IPS DF 6.9 (cell line): ENCODE data around the gene C19orf81.
"Not testable (repeated sequence)": the region's sequence is repeated elsewhere in the genome, so short reads cannot be mapped to it uniquely, and the experiment has no call there.

Experiments used
- DNase-seq: peaks from one replicate; pipeline ENCODE4 v3.0.0-alpha.2; 2013; ENCODE audit warnings: low read depth, low spot score
- H3K27ac ChIP-seq: one replicate; pipeline ENCODE4 v1.5.1; 2013; ENCODE audit warnings: low read length, control low read depth
- H3K27me3 ChIP-seq: 2 replicates; pipeline ENCODE4 v1.6.1; 2013; ENCODE audit warnings: mild to moderate bottlenecking, low read length; ENCODE audit not compliant: control insufficient read depth, insufficient read depth
- H3K36me3 ChIP-seq: 2 replicates; pipeline ENCODE4 v1.6.1; 2013; ENCODE audit warnings: low read length; ENCODE audit not compliant: control insufficient read depth, insufficient read depth
- H3K4me1 ChIP-seq: 2 replicates; pipeline ENCODE4 v1.6.1; 2013; ENCODE audit warnings: low read length; ENCODE audit not compliant: control insufficient read depth, insufficient read depth
- H3K4me3 ChIP-seq: 2 replicates; pipeline ENCODE4 v1.5.1; 2013; ENCODE audit warnings: mild to moderate bottlenecking, low read length
- H3K9me3 ChIP-seq: 2 replicates; pipeline ENCODE4 v1.6.1; 2013; ENCODE audit warnings: low read length, inconsistent platforms; ENCODE audit not compliant: control insufficient read depth, insufficient read depth
- WGBS: extraction: QIAGEN DNeasy Blood & Tissue Kit; methylation state at CpG from one replicate; pipeline ENCODE4 v1.1.7; 2013; ENCODE audit warnings: mixed read lengths, missing lambda C conversion rate; ENCODE audit not compliant: insufficient read length, insufficient coverage; 5-methylcytosine and 5-hydroxymethylcytosine counted together

C19orf81 gene

GRCh38 chr19:50612504-50613404, 36.5 kb upstream of the C19orf81 start:
- H3K27ac ChIP-seq, H3K4me1 ChIP-seq, H3K27me3 ChIP-seq, DNase-seq, H3K4me3 ChIP-seq, H3K9me3 ChIP-seq, H3K36me3 ChIP-seq: not testable (repeated sequence)
- WGBS: no CpG with 5 or more reads among the region's 11 CpGs

DNA sequence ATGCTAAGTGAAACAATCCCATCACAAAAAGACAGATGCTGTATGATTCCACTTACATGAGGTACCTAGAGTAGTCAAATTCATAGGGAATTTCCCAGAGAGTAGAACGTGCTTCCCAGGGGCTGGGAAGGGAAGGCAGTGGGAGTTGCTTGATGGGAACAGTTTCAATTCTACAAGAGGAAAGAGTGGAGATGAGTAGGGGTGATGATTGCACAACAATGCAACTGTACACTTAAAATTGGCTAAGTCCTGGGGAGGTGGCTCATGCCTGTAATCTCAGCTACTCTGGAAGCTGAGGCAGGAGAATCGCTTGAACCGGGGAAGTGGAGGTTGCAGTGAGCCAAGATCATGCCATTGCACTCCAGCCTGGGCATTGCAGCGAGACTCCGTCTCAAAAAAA, 30.9 kb upstream of the C19orf81 start:
- not testable (repeated sequence) for H3K27me3 ChIP-seq, H3K4me1 ChIP-seq, H3K9me3 ChIP-seq, H3K36me3 ChIP-seq, DNase-seq, H3K27ac ChIP-seq, H3K4me3 ChIP-seq
- no CpG with 5 or more reads among the region's 5 CpGs for whole genome bisulfite sequencing

DNA sequence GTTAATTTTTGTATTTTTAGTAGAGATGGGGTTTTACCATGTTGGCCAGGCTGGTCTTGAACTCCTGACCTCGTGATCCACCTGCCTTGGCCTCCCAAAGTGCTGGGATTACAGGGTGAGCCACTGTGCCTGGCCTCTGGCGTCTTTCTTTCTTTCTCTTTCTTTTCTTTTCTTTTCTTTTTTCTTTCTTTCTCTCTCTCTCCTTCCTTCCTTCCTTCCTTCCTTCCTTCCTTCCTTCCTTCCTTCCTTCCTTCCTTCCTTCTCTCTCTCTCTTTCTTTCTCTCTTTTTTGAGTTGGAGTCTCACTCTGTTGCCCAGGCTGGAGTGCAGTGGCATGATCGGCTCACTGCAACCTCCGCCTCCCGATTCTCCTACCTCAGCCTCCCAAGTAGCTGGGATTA, 30.1 kb upstream of the C19orf81 start:
- H3K36me3 ChIP-seq, H3K4me3 ChIP-seq, H3K27ac ChIP-seq, H3K4me1 ChIP-seq, H3K27me3 ChIP-seq, H3K9me3 ChIP-seq, DNase-seq: not testable (repeated sequence)
- WGBS: no CpG with 5 or more reads among the region's 5 CpGs

DNA sequence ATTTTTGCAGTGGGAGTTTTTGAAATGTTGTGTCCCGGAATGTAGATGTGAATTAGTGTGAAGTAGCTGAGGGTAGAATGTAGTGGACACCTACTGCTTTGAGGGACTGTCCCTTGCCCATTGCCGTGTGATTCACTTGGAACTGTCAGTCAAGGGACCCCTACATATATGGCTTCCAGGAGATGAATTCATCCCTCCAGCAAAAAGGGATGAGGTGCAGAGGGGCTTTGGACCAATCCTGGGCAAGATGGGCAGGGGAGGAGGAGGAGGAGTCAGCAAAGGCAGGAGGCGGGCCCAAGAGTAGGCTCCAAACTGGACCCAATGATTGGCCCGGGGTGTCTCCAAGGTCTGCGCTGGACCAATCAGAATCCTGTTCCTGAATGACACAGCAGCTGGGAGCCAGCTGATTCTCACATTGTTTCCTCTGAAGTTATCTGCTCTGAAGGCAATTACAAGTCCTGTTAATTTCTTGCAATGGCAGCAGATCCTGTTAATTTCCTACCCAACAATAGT, 28.8 kb upstream of the C19orf81 start:
- not testable (repeated sequence) for H3K9me3 ChIP-seq

GRCh38 chr19:50624949-50625600, 24.2 kb upstream of the C19orf81 start:
- DNase-seq: no peak
- H3K4me1 ChIP-seq: no peaks in the 10 kb centered on the region
- H3K9me3 ChIP-seq: peaks cover 11% of the 10 kb centered on the region
- WGBS: no CpG with 5 or more reads among the region's 44 CpGs
- H3K36me3 ChIP-seq: no peaks in the 10 kb centered on the region
- no peaks in the 10 kb centered on the region for H3K27me3 ChIP-seq
- H3K27ac ChIP-seq: no peak overlapping the region
- no peak overlapping the region for H3K4me3 ChIP-seq

More for the DNA sequence above, 28.8 kb upstream of the C19orf81 start:
- WGBS: no CpG with 5 or more reads among the region's 5 CpGs
- not testable (repeated sequence) for H3K36me3 ChIP-seq, DNase-seq, H3K27me3 ChIP-seq, H3K4me3 ChIP-seq, H3K4me1 ChIP-seq, H3K27ac ChIP-seq

GRCh38 chr19:50626011-50626410, 23.2 kb upstream of the C19orf81 start:
- H3K27me3 ChIP-seq: no peaks in the 10 kb centered on the region
- H3K4me1 ChIP-seq: no peaks in the 10 kb centered on the region
- no CpG with 5 or more reads among the region's 4 CpGs for WGBS
- H3K36me3 ChIP-seq: no peaks in the 10 kb centered on the region
- no peak overlapping the region for H3K4me3 ChIP-seq
- DNase-seq: no peak
- no peak overlapping the region for H3K27ac ChIP-seq
- H3K9me3 ChIP-seq: peaks cover 11% of the 10 kb centered on the region

GRCh38 chr19:50626795-50627194, 22.4 kb upstream of the C19orf81 start:
- H3K4me3 ChIP-seq: no peak overlapping the region
- no CpG with 5 or more reads among the region's 4 CpGs for WGBS

GRCh38 chr19:50628146-50628545, 21.1 kb upstream of the C19orf81 start:
- no peak overlapping the region for H3K27ac ChIP-seq
- WGBS: no CpG with 5 or more reads among the region's 5 CpGs
- no peaks in the 10 kb centered on the region for H3K27me3 ChIP-seq
- DNase-seq: no peak
- H3K36me3 ChIP-seq: no peaks in the 10 kb centered on the region
- no peaks in the 10 kb centered on the region for H3K4me1 ChIP-seq
- peaks cover 20% of the 10 kb centered on the region for H3K9me3 ChIP-seq
- no peak overlapping the region for H3K4me3 ChIP-seq

More at GRCh38 chr19:50626795-50627194, 22.4 kb upstream of the C19orf81 start:
- no peak overlapping the region for H3K27ac ChIP-seq
- DNase-seq: no peak
- H3K36me3 ChIP-seq: no peaks in the 10 kb centered on the region
- peaks cover 15% of the 10 kb centered on the region for H3K9me3 ChIP-seq
- H3K4me1 ChIP-seq: no peaks in the 10 kb centered on the region
- no peaks in the 10 kb centered on the region for H3K27me3 ChIP-seq

DNA sequence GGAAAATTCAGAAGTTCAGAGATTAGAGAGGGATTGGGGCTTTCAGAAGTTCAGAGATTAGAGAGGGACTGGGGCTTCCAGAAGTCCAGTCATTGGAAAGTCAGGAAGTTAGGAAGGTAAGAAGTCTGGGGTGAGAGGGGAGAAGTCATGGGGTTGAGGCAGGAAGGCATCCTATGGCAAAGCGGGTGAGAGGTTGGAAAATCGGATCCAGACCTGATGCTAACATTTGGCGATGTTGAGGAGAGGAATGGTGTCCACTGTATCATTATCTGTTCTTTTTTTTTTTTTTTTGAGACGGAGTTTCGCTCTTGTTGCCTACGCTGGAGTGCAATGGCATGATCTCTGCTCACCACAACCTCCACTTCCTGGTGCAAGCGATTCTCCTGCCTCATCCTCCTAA, 20.7 kb upstream of the C19orf81 start:
- Histone ChIP-seq H3K36me3 (no peaks in the 10 kb centered on the region), H3K4me1 (no peaks in the 10 kb centered on the region), H3K4me3 (no peak overlapping the region), H3K27me3 (no peaks in the 10 kb centered on the region), H3K27ac (no peak overlapping the region), H3K9me3 (peaks cover 20% of the 10 kb centered on the region)
- DNase-seq: no peak
- WGBS: no CpG with 5 or more reads among the region's 7 CpGs

DNA sequence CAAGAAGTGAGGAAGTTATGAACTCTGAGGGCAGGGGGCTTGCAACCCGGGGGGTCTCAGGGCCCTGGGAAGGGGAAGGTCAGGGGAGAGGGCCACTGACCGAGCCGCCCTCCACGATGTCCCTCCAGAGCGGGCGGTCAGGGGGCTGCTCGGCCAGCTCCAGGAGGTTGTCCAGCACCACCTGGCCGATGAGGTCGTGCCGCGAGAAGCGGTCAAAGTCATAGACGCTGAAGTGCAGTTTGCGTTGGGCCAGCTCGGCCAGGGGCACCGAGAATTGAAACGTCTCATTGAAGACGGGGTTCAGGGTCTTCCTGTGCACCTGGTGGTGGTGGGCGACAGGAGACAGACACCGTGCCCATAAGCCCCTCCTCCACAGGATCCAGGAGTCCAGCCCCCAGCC, 20.1 kb upstream of the C19orf81 start:
- Histone ChIP-seq H3K9me3 (peaks cover 21% of the 10 kb centered on the region), H3K27ac (no peak overlapping the region), H3K4me1 (no peaks in the 10 kb centered on the region), H3K27me3 (no peaks in the 10 kb centered on the region), H3K36me3 (no peaks in the 10 kb centered on the region), H3K4me3 (no peak overlapping the region)
- WGBS: no CpG with 5 or more reads among the region's 20 CpGs
- DNase-seq: no peak
